Ishikawa (cell line): ENCODE results near the gene FBXL20.

ENCODE experiments used
- CEBPB ChIP-seq: IDR thresholded peaks from 2 replicates; pipeline ENCODE4 v1.6.1; 2012
- CREB1 ChIP-seq: IDR thresholded peaks from 2 replicates; pipeline ENCODE4 v1.6.1; 2012; ENCODE audit warnings: low read depth
- EGR1 ChIP-seq: IDR thresholded peaks from 2 replicates; pipeline ENCODE4 v1.6.1; 2012
- EP300 ChIP-seq: IDR thresholded peaks from 2 replicates; pipeline ENCODE4 v1.6.1; 2012; ENCODE audit warnings: borderline replicate concordance
- FOXM1 ChIP-seq: IDR thresholded peaks from 2 replicates; pipeline ENCODE4 v1.6.1; 2012; ENCODE audit warnings: low read depth, borderline replicate concordance
- NFIC ChIP-seq: IDR thresholded peaks from 2 replicates; pipeline ENCODE4 v1.6.1; 2012
- RAD21 ChIP-seq: IDR thresholded peaks from 2 replicates; pipeline ENCODE4 v1.6.1; 2012; ENCODE audit warnings: low read depth
- REST ChIP-seq: IDR thresholded peaks from 2 replicates; pipeline ENCODE4 v1.6.1; 2012; ENCODE audit warnings: low read depth, mild to moderate bottlenecking
- TAF1 ChIP-seq: IDR thresholded peaks from 2 replicates; pipeline ENCODE4 v1.6.1; 2012; ENCODE audit warnings: low read depth, mild to moderate bottlenecking
- TCF12 ChIP-seq: IDR thresholded peaks from 2 replicates; pipeline ENCODE4 v1.6.1; 2012; ENCODE audit warnings: low read depth
- TEAD4 ChIP-seq: IDR thresholded peaks from 2 replicates; pipeline ENCODE4 v1.6.1; 2012
- USF1 ChIP-seq: IDR thresholded peaks from 2 replicates; pipeline ENCODE4 v1.6.1; 2012
- YY1 ChIP-seq: IDR thresholded peaks from 2 replicates; pipeline ENCODE4 v1.6.1; 2012; ENCODE audit warnings: low read depth
- ZBTB7A ChIP-seq: IDR thresholded peaks from 2 replicates; pipeline ENCODE4 v1.6.1; 2012; ENCODE audit warnings: low read depth
- TF ChIP-seq, protein P1 (sequence below): IDR thresholded peaks from 2 replicates; pipeline ENCODE4 v1.6.1; 2012

The FBXL20 gene

DNA sequence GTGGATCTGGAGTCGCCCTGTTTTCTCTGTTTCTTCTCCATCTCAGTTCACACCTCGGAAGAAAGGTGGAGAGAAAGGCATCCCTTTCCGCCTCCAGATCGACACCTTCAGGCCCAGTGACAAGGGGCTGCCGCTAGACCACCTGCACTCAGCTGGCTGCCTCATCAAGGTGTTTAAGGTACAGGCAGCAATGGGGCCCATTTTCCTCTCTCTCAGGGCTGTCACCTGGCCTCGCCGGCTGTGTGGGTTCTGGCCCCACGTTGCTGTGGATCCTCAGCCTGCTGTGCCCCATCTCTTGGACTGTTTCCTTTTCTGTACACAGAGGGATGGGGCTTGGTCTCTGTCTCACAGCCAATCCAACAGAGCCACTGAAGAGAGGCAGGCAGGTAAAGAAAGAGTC lies 158.3 kb downstream of the FBXL20 start:
- no peak for TF ChIP-seq ZBTB7A
- TF ChIP-seq CREB1 = no peak
- TF ChIP-seq EGR1 = no peak
- no peak for TF ChIP-seq YY1
- no peak for TF ChIP-seq FOXM1
- TF ChIP-seq NFIC = no peak
- TF ChIP-seq TEAD4 = no peak
- TF ChIP-seq USF1 = no peak
- TF ChIP-seq, protein P1, sequence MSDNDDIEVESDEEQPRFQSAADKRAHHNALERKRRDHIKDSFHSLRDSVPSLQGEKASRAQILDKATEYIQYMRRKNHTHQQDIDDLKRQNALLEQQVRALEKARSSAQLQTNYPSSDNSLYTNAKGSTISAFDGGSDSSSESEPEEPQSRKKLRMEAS = no peak
- TF ChIP-seq CEBPB = no peak
- no peak for TF ChIP-seq TCF12
- no peak for TF ChIP-seq EP300
- TF ChIP-seq RAD21 = no peak

DNA sequence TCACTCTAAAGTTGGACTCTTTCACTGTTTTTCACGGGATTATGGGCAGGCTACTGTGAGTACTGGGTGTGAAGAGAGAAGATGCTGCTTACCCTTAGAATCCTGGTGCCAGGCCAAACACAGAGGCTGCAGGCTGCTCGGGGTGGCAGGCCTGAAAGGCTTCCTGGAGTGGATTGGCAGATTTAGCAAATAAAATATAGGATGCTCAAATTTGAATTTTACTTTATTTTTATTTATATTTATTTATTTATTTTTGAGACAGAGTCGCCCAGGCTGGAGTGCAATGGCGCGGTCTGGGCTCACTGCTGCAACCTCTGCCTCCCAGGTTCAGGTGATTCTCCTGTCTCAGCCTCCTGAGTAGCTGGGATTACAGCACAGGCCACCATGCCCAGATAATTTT lies 160.8 kb downstream of the FBXL20 start:
- TF ChIP-seq YY1 (no peak), FOXM1 (no peak)

GRCh38 chr17:39239640-39240314 lies 161.6 kb downstream of the FBXL20 start:
- TF ChIP-seq USF1 (no peak), EP300 (no peak), CEBPB (no peak), TEAD4 (no peak), RAD21 (peak; percentile 76), TCF12 (no peak), NFIC (no peak)
- TF ChIP-seq, protein P1 = peak; percentile 64; the same call in 1 of the 2 replicates

GRCh38 chr17:39238311-39238972 lies 163.0 kb downstream of the FBXL20 start:
- peak; percentile 51; the same call in 1 of the 2 replicates for TF ChIP-seq NFIC
- no peak for TF ChIP-seq RAD21

GRCh38 chr17:39237586-39237985 lies 163.8 kb downstream of the FBXL20 start:
- TF ChIP-seq FOXM1 (no peak), TAF1 (no peak), EP300 (no peak), TEAD4 (no peak), TCF12 (no peak), REST (no peak), CEBPB (no peak), ZBTB7A (no peak), NFIC (no peak)

DNA sequence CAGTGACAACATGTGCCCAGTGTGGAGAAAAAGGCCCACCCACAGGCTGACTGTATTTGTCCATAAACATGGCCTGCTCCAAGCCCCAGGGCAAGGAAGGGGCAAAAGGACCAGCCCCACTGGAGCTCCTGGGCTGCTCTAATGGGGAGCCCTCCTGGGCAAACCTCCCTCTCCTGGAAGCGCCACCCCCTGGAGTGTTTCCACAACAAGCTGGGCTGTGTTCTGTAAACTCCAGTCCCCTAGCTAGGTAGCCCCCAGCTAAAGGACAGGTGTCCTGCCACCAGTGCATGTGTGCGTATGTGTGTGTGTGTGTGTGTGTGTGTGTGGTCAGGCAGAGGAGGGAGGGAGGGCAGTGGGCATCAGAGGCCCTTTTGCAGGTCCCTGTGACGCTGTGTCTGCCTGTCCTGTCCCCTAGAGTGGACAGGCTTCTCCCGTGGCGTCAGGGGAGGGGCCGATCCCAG lies 164.4 kb downstream of the FBXL20 start:
- TF ChIP-seq USF1 (no peak), TCF12 (no peak), ZBTB7A (no peak), YY1 (no peak), TAF1 (no peak)

DNA sequence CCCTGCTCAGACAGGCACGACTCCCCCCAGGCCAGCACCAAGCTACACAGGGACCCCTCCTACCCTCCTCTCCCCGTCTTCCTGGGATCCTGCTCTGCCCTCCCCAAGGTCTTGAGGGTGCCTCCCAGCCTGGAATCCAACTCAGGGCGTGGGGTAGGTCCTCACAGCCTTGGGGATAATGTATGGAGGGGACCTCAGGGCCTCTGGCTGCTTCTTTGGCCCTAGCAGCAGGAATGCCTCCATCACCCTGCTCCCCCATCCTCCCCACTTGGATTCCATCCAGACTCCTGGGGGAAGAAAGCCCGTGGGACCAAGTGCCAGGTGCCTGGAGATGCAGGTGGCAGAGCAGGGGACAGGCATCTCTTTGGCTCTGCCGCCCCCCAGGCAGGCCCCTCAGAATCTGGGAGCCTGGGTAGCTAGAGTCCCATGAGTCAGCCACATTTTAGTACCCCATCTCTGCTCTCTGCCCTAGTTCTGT lies 164.9 kb downstream of the FBXL20 start:
- TF ChIP-seq TEAD4 (no peak), RAD21 (no peak), TAF1 (no peak), EP300 (no peak), CREB1 (no peak), CEBPB (no peak), EGR1 (no peak), ZBTB7A (no peak), USF1 (no peak), REST (no peak), TCF12 (no peak)
- TF ChIP-seq, protein P1 = no peak
